GM06990 (cell line): ENCODE results near the gene AP4B1.

Experiments
- DNase-seq: peaks from one replicate; pipeline ENCODE4 v3.0.0-alpha.2; 2011; ENCODE audit not compliant: insufficient read length; ENCODE audit errors: extremely low read depth
- H3K27me3 ChIP-seq: replicated peaks from 2 replicates; pipeline ENCODE4 v1.6.0; 2011; ENCODE audit warnings: low read length; ENCODE audit not compliant: control insufficient read depth, insufficient read depth
- H3K36me3 ChIP-seq: 2 replicates; pipeline ENCODE4 v1.5.1; 2011; ENCODE audit warnings: low read length; ENCODE audit not compliant: control insufficient read depth, insufficient read depth
- H3K4me3 ChIP-seq: replicated peaks from 2 replicates; pipeline ENCODE4 v1.5.1; 2011; ENCODE audit warnings: low read depth, mild to moderate bottlenecking, control low read depth, low read length
- CTCF ChIP-seq: IDR thresholded peaks from 2 replicates; pipeline ENCODE4 v1.5.1; 2011; ENCODE audit warnings: low read length, control low read depth, mild to moderate bottlenecking, inconsistent platforms; ENCODE audit not compliant: insufficient read depth, poor library complexity, severe bottlenecking

AP4B1 gene

GRCh38 chr1:113891631-113892220 lies 12.9 kb downstream of the AP4B1 start:
- Histone ChIP-seq H3K4me3 (no peak overlapping the region), H3K36me3 (peaks cover 4% of the 10 kb centered on the region), H3K27me3 (no peaks in the 10 kb centered on the region)
- no peak for DNase-seq
- TF ChIP-seq CTCF = no peak

GRCh38 chr1:113890816-113891215 lies 13.8 kb downstream of the AP4B1 start:
- Histone ChIP-seq H3K36me3 (peaks cover 4% of the 10 kb centered on the region), H3K4me3 (no peak overlapping the region), H3K27me3 (no peaks in the 10 kb centered on the region)
- TF ChIP-seq CTCF = no peak
- DNase-seq = no peak

GRCh38 chr1:113887402-113888175 lies 17.0 kb downstream of the AP4B1 start, which contains the start of gene BCL2L15:
BCL2L15 (minus strand) TSS chr1:113887581; CDS start chr1:113887375, 206 bp downstream.
- H3K27me3 ChIP-seq = no peaks in the 10 kb centered on the region
- H3K4me3 ChIP-seq = no peak within 1 kb of the TSS
- no peaks in the 10 kb centered on the region for H3K36me3 ChIP-seq
- no peak for DNase-seq
- no peak for TF ChIP-seq CTCF

- DNase-seq = no peak
- no peaks in the 10 kb centered on the region for H3K27me3 ChIP-seq
- no peak for TF ChIP-seq CTCF
- no peaks in the 10 kb centered on the region for H3K36me3 ChIP-seq
- no peak overlapping the region for H3K4me3 ChIP-seq
Measured at GRCh38 chr1:113886417-113887401, 17.9 kb downstream of the AP4B1 start.

- no peak for TF ChIP-seq CTCF
- H3K4me3 ChIP-seq = no peak overlapping the region
- no peaks in the 10 kb centered on the region for H3K27me3 ChIP-seq
- DNase-seq = no peak
- no peaks in the 10 kb centered on the region for H3K36me3 ChIP-seq
Measured at GRCh38 chr1:113881661-113882060, 22.9 kb downstream of the AP4B1 start.
